Right cardiac atrium (tissue), 5 donors: Measurements from ENCODE around the gene CAV1. TPM values are rescaled to one million over a fixed set of nuclear protein-coding genes. Genes with fewer than 3 reads are reported as not detected.

Source experiments
- ATAC-seq, 2 donors: fragments of 200-7000 bp; cut with Tn5 transposase; one replicate each; pipeline versions ENCODE4 v1.8.0 to v1.9.1; 2020; ENCODE audit warnings: moderate library complexity in 2 of 2, mild to moderate bottlenecking in 1 of 2
- DNase-seq, 3 donors: peaks; one replicate each; pipeline ENCODE4 v3.0.0-alpha.2; 2020
- H3K27ac ChIP-seq: one replicate; pipeline ENCODE4 v1.5.1; 2013; ENCODE audit warnings: mild to moderate bottlenecking, low read length, control low read depth, moderate library complexity
- H3K27me3 ChIP-seq: one replicate; pipeline ENCODE4 v1.6.1; 2013; ENCODE audit not compliant: control insufficient read depth, insufficient read depth
- H3K4me1 ChIP-seq: one replicate; pipeline ENCODE4 v1.6.1; 2013; ENCODE audit warnings: low read length; ENCODE audit not compliant: control insufficient read depth, insufficient read depth
- H3K4me3 ChIP-seq: one replicate; pipeline ENCODE4 v1.5.1; 2013; ENCODE audit warnings: low read length, control low read depth
- H3K9me3 ChIP-seq: one replicate; pipeline ENCODE4 v1.6.1; 2013; ENCODE audit warnings: low read length; ENCODE audit not compliant: control insufficient read depth
- WGBS: extraction: QIAGEN DNeasy Blood & Tissue Kit; methylation state at CpG from one replicate; pipeline ENCODE4 v1.1.7; 2013; 5-methylcytosine and 5-hydroxymethylcytosine counted together
- intact Hi-C, 4 donors: fragments of 100-400 bp; cut with DNase I; formaldehyde crosslinking; loops; one replicate each; pipeline versions ENCODE4 v1.11.0 to v1.14.0; 2022 to 2023
- polyA plus RNA-seq: library from polyadenylated mRNA; stranded (reverse); fragments of 200-250 nt; gene quantifications from one replicate; pipeline ENCODE4 v1.2.3, GENCODE V29; 2013
- total RNA-seq, 4 donors: library from RNA; stranded (reverse); fragmentation: NEBNext Ultra II Directional; extraction: Animal tissue kit (Norgen Biotek cat#: 25700); gene quantifications; one replicate each; pipeline ENCODE4 v1.2.1, GENCODE V29; 2021
- donor health status: healthy with polysubstance abuse.
- donor health status: DM: no; HTN: yes; CAD: no.
- donor health status: DM: no; HTN: no; CAD: no.
- donor health status: DM: no; HTN: yes; CAD: no; lungs with severe emphysema.
- donor health status: DM: yes; HTN: yes; CAD: no.

The CAV1 gene
- total and polyA plus RNA-seq, 5 donors: 269 to 502 (median 357) TPM

DNA sequence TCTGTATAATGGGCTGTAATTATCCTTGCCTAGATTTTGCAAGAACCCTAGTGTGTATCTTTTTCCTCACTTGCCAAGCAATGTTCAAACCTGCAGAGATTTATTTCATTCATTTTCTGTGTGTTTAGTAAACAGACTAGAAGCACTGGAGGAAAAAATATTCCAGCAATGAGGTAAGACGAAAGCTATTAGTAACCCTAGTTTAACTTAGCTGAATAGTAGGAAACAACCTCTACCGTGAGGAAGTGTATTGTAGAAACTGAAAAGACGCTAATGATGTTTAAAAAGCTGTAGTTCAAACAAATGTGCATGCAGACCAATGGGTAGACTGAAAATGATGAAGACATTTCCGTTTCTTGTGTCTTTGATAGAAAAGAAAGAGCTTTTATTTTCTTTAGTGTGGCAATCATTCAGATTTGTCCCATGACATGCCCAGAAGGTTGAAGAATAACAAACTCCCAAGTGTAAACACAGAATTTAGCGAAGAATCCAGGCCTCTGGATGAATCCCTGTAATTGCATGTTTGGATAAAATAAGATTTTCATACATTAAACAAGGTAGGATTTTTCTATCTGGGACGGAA, 20.7 kb downstream of the CAV1 start:
- Histone ChIP-seq H3K4me1 (peaks cover 19% of the 10 kb centered on the region), H3K27ac (peak overlapping the region; percentile 69), H3K4me3 (no peak overlapping the region), H3K9me3 (no peaks in the 10 kb centered on the region), H3K27me3 (no peaks in the 10 kb centered on the region)
- 57% methylated on average over 6 of the region's 6 CpGs for WGBS
- DNase-seq: no peak
- intact Hi-C loops: no loop called here
- no peak for ATAC-seq

GRCh38 chr7:116546054-116546453, 21.2 kb downstream of the CAV1 start:
- DNase-seq (peak in 2 of 3 donors; percentile 51 to 53), ATAC-seq (peak; percentile 75)
- Histone ChIP-seq H3K27me3 (no peaks in the 10 kb centered on the region), H3K9me3 (no peaks in the 10 kb centered on the region), H3K27ac (peak overlapping the region; percentile 66), H3K4me3 (no peak overlapping the region), H3K4me1 (peaks cover 21% of the 10 kb centered on the region)
- intact Hi-C loops: no loop called here
- 65% methylated on average over 11 of the region's 11 CpGs for WGBS

DNA sequence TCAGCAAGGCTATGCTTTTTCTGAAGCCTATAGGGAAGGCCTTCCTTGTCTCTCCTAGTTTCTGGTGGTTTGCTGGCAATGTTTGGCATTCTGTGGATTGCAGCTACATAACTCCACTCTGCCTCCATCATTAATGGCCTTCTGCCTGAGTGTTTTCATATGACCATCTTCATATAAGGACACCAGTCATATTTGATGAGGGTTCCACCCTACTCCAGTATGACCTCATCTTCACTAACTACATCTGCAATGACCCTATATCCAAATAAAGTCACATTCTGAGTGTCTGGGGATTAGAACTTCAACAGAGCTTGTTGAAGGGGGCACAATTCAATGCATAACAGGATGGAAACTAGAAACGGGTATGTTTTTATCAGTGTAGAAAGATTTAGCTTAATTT, 22.1 kb downstream of the CAV1 start:
- 49% methylated on average over 1 of the region's 1 CpG for WGBS
- ATAC-seq (no peak), DNase-seq (no peak)
- peaks cover 26% of the 10 kb centered on the region for H3K4me1 ChIP-seq
- no peak overlapping the region for H3K27ac ChIP-seq
- no peaks in the 10 kb centered on the region for H3K27me3 ChIP-seq
- intact Hi-C loops: no loop called here
- H3K9me3 ChIP-seq: no peaks in the 10 kb centered on the region
- H3K4me3 ChIP-seq: no peak overlapping the region

DNA sequence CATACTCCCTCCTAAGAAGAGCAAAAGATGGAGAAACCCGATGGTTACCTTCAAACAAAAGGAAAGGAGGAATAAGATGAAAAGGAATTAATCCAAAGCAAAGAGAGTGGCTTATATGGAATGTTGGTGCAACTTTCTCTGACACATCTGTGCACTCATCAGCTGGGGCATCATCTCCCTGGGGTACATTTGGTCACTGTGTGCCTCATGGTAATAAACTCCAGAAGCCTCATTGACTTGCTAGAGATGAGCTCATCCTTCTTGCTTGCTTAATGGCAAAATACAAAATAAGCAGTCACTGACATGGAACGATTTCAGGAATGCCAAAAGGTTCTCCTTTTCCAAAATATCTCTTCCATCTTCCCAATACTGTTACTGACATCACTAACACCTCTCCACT, 22.5 kb downstream of the CAV1 start:
- DNase-seq (no peak), ATAC-seq (no peak)
- Histone ChIP-seq H3K9me3 (no peaks in the 10 kb centered on the region), H3K4me3 (no peak overlapping the region), H3K27ac (no peak overlapping the region), H3K27me3 (no peaks in the 10 kb centered on the region), H3K4me1 (peaks cover 28% of the 10 kb centered on the region)
- intact Hi-C loops: no loop called here
- WGBS: 67% methylated on average over 2 of the region's 2 CpGs

DNA sequence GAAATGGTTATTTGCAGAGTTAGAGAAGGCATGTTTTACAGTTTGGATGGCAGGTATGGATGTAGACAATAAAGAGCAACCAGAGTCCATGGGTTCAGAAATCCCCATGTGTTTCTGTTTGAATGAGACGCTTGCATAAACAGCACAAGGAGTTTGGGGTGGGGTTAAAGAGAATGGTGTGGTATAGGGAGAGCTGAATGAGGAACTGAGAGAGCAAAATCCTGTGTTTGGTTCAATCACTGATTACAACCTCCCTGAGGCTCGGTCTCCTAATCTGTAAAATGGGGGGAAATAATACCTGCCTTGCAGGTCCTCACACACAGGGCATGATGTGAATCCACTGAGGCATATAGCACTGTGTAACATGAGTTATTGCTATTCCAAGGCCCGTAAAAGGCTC, 23.7 kb downstream of the CAV1 start:
- Histone ChIP-seq H3K27me3 (no peaks in the 10 kb centered on the region), H3K4me3 (no peak overlapping the region), H3K4me1 (peaks cover 27% of the 10 kb centered on the region), H3K9me3 (no peaks in the 10 kb centered on the region), H3K27ac (no peak overlapping the region)
- WGBS: 74% methylated on average over 3 of the region's 3 CpGs
- DNase-seq: no peak
- intact Hi-C loops: no loop called here
- ATAC-seq: no peak

- Histone ChIP-seq H3K4me1 (peaks cover 27% of the 10 kb centered on the region), H3K27me3 (no peaks in the 10 kb centered on the region), H3K27ac (no peak overlapping the region), H3K4me3 (no peak overlapping the region), H3K9me3 (no peaks in the 10 kb centered on the region)
- intact Hi-C loops: no loop called here
- DNase-seq (no peak), ATAC-seq (no peak)
These were observed 24.5 kb downstream of the CAV1 start for GRCh38 chr7:116549370-116549769.

GRCh38 chr7:116551692-116552091, 26.9 kb downstream of the CAV1 start:
- Histone ChIP-seq H3K27ac (peak overlapping the region; percentile 45), H3K9me3 (no peaks in the 10 kb centered on the region), H3K4me1 (peaks cover 25% of the 10 kb centered on the region), H3K4me3 (no peak overlapping the region), H3K27me3 (no peaks in the 10 kb centered on the region)
- DNase-seq: no peak
- intact Hi-C loops: no loop called here
- no peak for ATAC-seq
- 87% methylated on average over 5 of the region's 5 CpGs for WGBS

GRCh38 chr7:116552602-116553001, 27.8 kb downstream of the CAV1 start:
- intact Hi-C loops: no loop called here
- Histone ChIP-seq H3K4me3 (no peak overlapping the region), H3K27me3 (no peaks in the 10 kb centered on the region), H3K4me1 (peaks cover 25% of the 10 kb centered on the region), H3K9me3 (no peaks in the 10 kb centered on the region), H3K27ac (peak overlapping the region; percentile 24)
- DNase-seq: no peak
- WGBS: 65% methylated on average over 1 of the region's 1 CpG
- ATAC-seq: no peak

DNA sequence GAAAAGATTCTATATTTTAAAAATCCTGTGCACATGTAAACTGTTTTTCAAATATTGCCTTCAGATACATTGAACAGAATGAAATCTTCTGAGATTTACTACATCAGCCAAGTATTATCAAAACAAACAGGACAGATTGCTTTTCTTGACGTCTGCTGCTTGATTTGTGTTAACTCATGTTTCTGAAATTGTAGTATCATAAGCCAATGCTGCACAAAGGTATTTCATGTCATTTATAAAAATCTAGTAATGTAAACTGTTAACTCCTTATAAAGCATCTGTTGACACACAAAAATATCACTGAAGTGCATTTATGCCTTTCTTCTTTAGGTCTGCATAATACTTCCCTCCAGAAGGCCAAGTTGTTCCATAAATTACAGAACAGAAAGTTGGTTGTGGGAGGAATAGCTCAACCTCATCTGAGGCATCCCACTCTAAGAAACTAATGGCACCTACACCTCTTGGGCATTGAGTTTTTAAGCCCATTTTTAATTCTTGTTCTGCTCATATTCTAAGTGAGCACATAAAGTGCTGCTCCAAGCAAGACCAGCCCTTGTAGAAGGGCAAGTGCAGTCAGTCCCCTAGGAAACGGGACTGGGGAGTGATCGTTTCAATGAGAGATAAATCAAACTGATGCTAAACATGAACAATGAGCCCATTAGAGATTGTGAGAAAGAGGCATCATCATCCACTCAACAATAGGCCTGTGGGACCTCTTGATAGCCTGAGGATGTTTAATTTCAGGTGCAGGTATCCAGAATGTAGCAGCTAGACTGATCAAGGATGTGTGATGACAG, 28.5 kb downstream of the CAV1 start:
- H3K4me3 ChIP-seq: no peak overlapping the region
- DNase-seq (no peak), ATAC-seq (no peak)
- H3K27me3 ChIP-seq: no peaks in the 10 kb centered on the region
- 40% methylated on average over 3 of the region's 3 CpGs for WGBS
- peaks cover 28% of the 10 kb centered on the region for H3K4me1 ChIP-seq
- H3K27ac ChIP-seq: peak overlapping the region; percentile 55
- intact Hi-C loops: no loop called here
- H3K9me3 ChIP-seq: no peaks in the 10 kb centered on the region

- Histone ChIP-seq H3K9me3 (no peaks in the 10 kb centered on the region), H3K27me3 (no peaks in the 10 kb centered on the region), H3K4me1 (peaks cover 26% of the 10 kb centered on the region), H3K27ac (no peak overlapping the region), H3K4me3 (no peak overlapping the region)
- ATAC-seq (no peak), DNase-seq (peak in 2 of 3 donors; percentile 33 to 79)
- intact Hi-C loops: no loop called here
These were observed 29.6 kb downstream of the CAV1 start for GRCh38 chr7:116554436-116554835.

DNA sequence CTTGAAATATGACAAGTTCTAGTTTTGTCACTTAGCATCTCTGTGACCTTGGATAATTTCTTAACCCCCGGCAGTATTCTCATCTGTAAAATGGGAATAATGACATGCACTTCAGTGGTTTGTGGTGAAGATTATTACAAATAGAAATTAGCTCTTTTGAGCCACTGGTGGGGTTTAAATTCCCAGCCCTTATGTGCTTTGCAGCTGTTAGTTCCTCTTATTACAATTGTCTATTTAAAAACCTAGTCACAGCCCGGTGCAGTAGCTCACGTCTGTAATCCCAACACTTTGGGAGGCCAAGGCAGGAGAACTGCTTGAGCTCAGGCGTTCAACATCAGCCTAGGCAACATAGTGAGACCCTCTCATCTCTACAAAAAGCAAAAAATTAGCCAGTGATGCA, 30.1 kb downstream of the CAV1 start:
- Histone ChIP-seq H3K9me3 (no peaks in the 10 kb centered on the region), H3K27me3 (no peaks in the 10 kb centered on the region), H3K27ac (peak overlapping the region; percentile 42), H3K4me3 (no peak overlapping the region), H3K4me1 (peaks cover 28% of the 10 kb centered on the region)
- intact Hi-C loops: no loop called here
- ATAC-seq: no peak
- DNase-seq: no peak
- WGBS: 45% methylated on average over 4 of the region's 4 CpGs
